Measurements from ENCODE around the gene ASPHD2.
"Not testable (repeated sequence)": the region's sequence is repeated elsewhere in the genome, so short reads cannot be mapped to it uniquely, and the experiment has no call there.

Gene ASPHD2

DNA sequence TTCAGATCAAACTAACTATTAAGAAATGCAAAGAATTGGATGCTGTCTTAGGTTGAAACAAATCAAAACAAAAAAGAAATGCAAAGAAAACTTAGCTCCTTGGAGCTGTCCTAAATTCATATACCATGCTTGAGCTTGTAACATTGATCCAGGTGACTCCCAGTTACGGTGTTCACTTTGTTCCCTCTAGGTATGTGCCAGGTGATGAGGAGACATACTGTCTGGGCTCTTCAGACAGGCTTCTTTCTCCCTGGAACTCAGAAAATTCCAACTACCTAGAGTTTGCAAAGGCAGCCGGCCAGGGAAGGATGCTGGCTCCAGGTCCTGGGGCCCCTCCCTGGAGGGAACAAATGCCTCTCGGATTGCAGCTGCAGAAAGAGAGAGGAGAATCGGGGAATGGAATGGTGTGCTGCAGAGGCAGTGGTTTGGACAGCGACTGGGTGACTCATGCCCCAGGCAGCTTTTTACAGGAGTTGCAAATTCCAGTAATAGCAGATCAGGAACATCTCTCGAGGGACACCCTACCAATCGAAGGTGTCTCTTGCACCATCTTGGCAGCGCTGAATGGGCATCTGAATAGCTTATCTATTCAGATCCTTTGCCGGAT is 12.3 kb upstream of the ASPHD2 start:
- peak; percentile 85 for DNase-seq

DNA sequence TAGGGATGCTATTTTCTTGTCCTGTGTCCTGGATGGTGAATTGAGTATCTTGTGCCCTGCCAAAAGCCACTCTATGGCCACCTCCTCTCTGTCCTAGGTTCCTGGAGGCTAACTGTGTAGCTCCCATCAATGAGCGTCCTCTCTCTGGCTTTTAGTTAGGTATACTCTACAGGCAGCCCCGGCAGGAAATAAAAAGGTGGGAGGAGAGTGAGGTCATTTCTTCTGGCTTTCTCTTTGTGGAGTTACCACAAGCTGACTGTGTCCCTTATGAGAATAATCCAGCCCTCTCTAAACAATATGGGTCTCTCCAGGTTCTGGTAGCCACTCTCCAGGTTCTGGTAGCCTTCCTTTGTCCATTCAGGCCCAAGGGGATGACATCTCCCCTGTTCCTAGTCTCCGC is 11.7 kb upstream of the ASPHD2 start:
- no peak for DNase-seq

DNA sequence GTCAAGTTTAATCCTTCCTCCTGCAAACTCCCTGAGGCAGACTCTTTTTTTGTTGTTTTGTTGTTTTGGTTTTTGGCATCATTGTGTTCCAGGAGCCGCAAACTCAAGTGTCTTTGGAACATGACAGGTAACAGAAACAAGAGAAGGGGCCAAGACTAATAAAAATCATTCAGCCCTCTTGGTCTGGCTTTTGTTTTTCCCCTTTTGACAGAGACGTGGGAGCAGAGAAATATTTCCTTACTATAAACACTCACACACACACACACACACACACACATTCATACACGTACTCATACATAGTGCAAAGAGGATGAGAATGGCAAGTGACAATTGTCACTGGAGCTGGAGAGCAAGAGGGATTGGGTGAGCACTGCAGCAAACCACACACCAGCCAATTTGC is 10.4 kb upstream of the ASPHD2 start:
- DNase-seq, result no peak

DNA sequence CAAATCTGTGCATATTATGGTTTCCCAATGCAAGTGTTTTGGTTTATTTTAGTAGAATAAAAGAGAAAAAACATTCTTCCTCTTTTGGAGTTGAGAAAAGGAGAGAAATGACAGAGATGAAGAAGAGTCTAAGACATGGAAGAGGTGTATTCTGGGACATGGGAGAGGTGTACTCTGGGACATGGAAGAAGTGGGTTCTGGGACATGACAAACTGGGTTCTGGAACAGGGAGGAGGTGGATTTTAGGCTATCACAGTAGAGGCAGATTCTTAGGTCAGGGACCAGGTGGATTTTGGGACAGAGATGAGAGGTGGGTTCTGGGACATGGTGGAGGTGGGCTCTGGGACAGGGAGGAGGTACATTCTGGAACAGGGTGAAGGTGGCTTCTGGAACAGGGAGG is 2.1 kb upstream of the ASPHD2 start:
- DNase-seq, result no peak

DNA sequence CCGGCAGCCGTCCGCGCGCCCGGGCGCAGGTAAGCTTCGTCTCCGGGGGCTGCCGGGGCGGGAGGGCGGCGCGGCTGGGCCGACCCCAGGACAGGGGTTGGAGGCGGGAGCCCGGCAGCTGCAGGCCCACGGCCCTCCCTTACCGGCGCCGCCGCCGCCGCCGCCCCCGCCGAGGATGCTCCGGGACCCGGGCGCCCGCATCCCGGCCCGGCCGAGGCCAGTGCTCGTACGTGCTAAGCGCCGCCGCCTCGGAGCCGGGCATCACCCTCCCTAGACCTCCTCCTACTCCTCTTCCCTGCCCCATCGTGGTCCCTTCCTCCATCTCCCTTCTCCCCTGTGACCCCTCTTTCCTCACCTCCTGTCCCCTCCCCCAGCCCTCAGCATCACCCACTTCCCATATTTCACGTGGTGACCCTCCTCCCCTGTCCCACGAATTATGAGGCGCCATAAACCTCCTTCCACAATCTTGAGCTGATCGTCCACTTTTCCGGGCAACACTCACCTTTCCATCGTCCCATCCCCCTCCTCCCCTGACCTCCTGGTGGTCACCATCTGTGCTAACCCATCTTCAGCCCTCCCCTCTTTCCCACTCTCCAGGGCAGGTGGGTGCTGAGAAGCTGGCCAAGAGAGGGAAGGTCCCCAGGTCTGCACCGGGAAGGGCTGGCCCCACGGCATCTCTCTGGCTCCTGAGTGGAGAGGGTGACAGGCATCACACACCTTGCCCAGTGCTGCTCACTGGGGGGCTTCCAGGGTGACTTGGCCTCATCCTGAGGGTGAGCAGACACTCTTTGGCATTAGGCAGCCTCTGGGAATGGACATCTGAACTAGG is 612 bp downstream of the ASPHD2 start:
- DNase-seq, result no peak

DNA sequence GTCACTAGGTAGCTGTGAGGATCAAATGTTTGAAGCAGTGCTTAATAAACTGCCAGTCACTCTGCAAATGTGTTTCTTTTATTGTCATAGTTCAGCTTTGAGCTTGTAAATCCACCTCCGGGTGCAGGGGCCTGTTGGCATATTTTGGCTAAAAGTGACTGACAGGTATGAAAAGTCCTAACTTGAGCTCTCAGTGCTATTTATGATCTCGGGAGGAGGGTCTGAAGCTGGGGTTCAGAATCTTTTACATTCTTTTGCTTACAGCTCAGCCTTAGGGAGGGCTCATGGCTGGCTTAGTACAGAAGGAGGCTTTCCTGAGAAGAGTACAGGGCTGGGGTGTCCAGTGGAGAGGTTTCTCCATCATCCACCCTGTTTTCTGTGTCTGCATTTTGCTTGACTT is 1.5 kb downstream of the ASPHD2 start:
- DNase-seq, result no peak

DNA sequence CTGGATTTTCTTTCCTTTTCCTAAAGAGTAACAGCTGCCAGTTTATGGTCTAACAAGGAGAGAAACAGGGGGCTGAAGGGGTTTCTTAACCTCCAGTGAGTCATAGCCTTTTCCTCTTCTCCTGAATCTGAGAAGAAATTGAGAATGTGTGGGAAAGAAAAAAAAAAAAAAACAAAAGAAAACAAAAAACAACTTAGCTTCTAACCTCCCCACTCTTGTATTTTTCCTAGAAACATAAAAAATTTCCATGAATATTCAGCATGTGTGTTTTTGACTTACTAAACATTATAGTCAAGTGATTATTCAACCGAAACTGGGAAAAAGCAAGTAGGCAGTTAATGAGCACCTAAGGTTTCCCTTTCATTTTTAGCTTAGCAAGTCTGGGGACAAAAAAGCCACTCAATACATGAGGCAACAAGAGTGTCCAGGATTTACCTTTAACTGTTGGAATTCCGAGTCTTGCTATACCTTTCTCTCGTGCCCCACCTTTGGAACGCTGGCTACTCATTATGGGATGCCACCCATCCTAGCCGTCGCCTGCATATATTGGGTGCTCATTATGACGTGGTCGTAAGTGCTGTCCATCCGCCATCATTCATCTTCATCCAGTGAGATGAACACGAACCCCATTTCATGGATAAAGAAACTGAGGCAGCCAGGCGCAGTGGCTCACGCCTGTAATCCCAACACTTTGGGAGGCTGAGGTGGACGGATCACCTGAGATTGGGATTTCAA is 2.4 kb downstream of the ASPHD2 start:
- DNase-seq, result no peak

DNA sequence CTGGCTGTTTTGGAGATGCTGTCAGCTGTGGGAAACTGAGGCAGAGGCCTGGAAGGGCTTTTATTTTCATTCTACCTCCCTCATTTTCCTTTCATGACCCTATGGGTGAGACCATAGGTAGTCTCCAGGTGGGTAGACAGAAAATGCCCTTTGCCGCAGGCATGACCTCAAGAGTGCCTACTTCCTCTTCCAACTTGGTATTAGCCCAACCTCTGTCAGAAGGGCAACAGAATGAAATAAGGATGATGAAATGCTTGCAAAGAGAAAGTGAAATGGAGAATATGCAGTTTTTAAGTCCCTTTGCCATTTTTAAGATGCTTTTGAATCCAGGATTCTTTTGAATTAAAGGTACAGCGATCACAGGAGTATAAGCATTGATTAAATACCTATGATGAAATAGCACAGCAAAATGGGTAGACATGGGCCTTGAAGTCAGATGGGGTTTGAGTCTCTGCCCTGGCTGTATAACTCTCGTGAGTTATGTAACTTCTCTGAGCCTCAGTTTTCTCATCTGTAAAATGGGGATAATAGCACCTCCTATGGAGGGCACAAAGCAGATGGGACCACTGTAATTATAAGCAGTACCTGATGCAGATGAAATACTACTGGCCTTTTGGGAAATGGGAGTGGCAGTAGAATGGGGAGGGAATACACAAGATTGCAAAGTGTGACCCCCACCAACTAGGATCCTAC is 3.7 kb downstream of the ASPHD2 start:
- no peak for DNase-seq

DNA sequence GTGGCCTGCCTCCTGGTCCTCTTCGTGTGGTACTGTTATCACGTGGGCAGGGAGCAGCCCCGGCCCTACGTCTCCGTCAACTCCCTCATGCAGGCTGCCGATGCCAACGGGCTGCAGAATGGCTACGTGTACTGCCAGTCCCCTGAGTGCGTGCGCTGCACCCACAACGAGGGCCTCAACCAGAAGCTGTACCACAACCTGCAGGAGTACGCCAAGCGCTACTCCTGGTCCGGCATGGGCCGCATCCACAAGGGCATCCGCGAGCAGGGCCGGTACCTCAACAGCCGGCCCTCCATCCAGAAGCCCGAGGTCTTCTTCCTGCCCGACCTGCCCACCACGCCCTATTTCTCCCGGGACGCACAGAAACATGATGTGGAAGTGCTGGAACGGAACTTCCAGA is 4.7 kb downstream of the ASPHD2 start:
- no peak for DNase-seq

DNA sequence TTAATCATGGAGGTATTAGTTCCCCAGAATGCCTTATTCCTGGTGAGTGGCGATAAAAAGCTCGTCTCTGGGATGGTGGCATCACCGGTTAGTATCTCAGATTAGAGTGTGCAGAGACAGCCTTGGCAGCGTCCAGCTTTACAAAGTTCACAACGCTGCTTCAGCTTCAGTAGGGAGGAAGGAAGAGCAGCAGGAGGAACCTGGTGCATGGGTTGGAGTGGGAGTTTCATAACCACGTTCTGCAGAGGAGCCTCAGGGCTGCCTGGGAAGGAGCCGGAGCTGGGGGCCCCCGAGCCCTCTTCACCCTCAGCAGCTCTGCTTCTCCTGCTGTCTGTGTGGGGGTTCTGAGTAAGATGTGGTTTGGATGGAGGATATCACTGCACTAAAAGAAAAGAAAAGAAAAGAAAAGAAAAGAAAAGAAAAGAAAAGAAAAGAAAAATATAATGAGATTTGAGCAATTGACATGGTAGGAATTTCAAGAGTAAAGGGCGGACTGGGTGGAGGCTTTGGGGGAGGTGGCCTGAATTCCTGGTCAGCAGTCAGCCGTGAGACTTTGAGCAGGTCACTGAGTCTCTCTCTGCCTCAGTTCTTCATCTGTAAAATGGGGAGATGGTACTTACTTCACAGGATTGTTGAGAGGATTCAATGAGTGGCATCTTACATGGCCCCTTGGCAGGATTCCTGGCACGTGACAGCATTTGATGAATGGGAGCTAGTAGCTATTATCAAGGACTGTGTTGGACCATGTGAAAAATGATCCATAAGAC is 6.5 kb downstream of the ASPHD2 start:
- no peak for DNase-seq

DNA sequence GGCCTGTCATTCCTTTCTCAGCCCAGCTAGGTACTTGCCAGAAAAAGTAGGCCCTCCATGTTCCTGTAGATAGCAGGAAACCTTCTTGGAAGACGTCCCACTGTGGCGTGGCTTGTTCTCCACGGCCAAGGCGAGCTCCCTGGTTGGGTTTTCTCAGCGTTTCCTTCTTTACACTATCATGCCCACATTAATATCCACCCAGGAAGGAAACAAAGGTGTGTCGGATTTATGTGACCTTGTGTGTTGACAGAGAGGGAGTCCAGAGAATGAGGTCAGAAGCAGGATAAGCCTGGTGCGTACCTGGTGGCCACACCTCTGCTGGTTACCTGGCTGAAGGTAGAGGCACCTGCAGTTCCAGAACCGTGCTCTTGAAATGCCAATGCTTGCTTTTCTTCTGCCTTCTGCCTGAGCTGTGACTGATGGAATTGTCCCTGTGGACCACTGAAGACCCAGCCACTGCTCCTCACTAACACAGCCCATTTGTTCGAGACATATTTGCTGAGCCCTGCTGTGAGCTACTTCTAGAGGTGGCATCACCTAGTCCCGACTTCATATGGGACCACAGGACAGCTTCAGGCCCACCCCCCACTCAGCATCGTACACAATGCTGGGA is 7.9 kb downstream of the ASPHD2 start:
- no peak for DNase-seq

DNA sequence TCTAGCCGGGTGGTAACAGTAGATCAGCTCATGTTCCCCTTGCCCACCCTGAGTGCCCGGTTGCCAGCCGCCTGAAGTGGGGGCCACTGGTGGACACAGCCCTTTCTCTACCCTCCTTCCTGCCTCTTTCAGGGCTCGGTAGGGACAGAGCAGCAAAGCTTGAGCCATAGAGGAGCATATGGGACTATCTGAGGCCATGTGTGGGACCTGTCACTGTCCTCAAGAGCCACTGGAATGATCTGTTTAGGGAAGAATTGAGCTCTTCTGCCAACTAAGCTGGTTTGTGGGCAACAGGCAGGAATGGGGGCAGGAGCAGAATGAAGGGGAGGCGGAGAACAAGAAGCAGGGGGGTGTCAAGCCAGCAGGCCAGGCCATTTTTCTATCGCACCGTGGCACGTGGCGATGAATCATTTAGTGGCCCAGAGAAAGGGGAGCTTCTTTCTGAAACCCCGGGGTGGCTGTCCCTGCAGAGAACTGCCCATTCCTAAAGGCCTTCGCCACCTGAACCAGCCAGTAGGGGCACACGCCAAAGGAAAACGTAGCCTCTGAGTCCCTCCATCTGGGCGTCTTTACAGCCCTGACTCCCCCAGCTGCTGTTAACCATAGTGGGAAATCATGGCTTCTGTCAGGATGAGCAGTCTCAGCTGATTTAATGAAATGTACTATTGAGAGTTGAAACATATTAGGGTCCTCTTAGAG is 8.8 kb downstream of the ASPHD2 start:
- DNase-seq, result no peak

DNA sequence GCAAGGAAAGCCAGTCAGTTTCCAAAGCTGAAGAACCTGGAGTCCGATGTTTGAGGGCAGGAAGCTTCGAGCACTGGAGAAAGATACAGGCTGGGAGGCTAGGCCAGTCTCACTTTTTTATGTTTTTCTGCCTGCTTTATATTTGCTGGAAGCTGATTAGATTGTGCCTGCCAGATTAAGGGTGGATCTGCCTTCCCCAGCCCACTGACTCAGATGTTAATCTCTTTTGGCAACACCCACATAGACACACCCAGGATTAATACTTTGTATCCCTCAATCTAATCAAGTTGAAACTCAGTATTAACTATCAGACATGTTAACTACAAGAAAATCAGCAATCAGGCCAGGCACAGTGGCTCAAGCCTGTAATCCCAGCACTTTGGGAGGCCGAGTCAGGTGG is 9.7 kb downstream of the ASPHD2 start:
- not testable (repeated sequence) for DNase-seq

DNA sequence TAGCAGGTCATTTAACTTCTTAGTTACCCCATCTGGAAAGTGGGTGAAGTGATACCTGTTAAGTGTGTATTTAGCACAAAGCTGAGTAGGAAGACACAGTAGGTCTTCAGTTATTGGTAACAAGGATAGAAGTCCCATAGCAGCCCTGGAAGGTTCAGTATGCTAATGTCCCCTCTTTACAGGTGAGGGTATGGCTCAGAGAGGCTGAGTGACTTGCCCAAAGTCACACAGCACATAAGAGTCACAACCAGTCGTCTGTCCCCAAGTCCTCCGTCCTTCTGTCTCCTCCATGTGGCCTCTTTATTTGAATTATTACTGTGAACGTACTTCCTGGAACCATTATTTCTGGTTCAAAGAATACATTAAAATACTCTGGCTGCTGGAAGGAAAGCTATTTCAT is 10.5 kb downstream of the ASPHD2 start:
- DNase-seq, result no peak

DNA sequence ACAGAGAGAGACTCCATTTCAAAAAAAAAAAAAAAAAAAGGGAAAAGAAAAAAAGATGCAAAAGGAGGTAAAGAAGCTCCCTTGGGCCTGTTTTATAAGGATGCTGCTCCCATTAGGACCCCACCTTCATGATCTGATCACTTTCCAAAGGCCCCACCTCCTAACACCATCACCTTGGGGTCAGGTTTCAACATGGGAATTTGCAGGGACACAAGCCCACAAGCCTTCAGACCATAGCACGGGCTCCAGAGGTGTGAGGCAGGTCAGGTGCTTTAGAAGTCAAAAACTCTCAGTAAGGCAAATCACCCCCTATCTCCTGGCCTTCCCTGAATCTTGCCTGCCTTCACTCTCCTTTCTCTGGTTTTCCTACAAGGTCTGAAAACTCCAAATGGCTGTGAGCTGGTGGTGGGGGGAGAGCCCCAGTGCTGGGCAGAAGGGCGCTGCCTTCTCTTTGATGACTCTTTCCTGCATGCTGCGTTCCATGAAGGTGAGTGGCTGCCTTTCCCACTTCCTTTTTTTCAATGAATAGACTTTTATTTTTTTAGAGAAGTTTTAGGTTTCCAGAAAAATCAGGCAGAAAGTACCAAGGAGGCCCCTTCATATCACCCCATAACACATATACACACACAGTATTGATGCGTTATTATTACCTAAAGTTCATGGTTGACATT is 13.2 kb downstream of the ASPHD2 start:
- DNase-seq, result no peak

DNA sequence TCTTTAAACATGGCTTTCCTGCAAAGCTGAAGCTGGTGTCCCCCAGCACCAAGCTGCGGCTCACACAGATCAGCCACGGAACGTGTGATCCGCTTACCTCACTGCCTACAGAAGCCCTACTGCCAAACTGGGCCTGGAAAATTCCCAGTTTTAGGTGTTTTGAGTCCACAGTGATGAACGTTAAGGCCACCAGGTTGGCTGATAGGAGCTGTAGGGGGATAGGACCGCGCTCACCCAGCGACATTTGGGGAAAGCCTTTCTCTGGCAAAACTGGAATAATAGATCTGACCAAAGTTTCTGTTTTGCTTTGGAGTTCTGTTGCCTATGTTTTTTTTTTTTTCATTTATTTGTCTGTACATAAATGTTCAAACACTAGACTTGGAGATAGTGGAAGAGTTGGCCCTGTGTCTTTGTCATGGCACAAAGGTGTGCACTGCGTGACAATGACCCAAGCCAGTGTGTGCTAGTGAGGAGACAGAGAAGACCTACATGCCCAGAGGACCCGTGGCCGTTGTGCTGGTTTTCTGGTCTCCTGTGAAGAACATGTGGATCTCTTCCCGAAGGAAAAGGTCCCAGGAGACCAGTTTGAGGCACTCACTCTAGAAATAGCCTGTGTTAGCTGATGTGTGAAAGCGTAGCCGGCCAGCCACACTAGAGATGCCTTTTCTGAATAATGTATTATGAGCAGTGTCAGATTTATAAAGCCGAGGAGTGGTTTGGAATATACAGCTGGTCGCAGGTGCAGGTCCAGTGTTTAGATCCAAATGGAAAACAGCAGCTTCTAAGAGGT is 15.0 kb downstream of the ASPHD2 start:
- DNase-seq, result no peak

DNA sequence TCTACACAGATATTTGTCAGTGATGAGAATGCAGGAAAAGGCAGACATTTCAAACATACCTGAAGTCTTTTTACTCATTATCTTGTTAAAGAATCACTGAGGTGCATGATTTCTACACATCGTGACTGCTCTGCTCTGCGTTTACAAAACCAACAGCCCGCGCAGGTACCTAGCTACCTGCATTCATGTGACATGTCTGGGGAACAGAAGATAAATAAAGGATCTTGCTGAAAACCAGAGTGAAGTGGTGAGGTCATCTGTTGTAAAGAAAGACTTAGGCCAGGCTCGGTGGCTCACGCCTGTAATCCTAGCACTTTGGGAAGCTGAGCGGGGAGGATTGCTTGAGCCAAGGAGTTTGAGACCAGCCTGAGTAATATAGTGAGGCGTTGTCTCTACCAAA is 15.7 kb downstream of the ASPHD2 start:
- no peak for DNase-seq

DNA sequence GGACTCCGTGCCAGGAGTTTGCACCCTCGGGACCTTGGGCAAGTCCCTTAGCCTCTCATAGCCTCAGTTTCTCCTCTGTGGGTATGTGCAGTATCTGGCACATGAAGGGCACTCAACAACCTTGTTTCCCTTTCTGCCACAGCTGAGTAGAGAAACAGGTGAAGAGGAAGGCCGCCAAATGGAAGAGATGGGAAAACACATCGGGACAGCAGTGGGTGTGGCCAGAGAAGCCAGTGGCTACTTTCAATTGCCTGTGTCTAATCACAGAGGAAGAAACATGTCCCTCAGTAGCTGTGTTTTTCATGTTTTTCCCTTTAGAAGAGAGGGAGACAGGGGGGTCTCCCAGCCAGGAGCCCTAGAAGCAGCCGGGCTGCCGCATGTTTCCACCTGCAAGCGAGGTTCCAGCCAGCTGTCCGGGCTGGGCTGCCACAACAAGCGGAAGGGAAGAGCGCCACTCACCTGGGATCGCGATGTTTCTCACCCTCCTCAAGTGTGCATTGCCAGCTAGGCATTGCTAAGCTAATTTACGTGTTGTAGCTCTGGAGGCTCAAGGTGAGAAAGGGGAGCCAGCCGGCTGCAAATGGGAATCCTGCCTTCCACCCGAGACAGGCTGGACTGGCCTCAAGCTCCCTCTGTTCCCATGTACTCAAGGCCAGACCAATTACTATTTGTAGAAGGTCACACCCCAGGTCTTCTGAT is 16.7 kb downstream of the ASPHD2 start:
- DNase-seq, result no peak

DNA sequence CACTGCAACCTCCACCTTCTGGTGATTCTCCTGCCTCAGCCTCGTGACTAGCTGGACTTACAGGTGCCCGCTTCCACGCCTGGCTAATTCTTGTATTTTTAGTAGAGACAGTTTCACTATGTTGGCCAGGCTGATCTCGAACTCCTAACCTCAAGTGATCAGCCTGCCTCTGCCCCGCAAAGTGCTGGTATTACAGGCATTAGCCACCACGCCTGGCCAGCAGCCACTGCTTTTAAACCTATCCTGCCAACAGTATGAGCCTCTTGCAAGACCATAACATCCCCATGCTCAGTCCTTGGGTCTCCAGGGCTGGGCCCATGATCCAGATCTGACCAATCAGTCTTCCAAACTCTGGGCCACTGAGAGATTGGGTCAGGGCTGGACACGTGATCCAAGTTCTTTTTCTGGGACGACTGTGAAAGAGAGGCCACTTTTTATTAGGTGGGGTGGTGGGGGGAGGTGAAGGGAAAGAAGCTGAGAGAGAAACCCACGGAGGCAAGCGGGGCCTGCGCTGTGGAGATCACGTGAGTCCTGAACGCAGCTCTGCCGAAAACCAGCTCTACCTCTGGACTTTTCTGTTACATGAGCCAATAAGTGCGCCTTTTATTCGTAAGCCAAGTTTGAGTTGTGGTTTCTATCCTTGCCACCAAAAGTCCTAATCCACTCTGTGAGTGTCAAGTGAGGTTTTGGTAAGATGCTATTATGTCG is 17.9 kb downstream of the ASPHD2 start:
- no peak for DNase-seq

All from right hindlimb (tissue), 1 donor.